Psoas muscle (tissue), 8 donors: Measurements from ENCODE around the gene ADCK2. TPM values are rescaled to one million over a fixed set of nuclear protein-coding genes. Genes with fewer than 3 reads are reported as not detected.

ENCODE experiments used
- ATAC-seq, 4 donors: fragments of 200-7000 bp; cut with Tn5 transposase; one replicate each; pipeline ENCODE4 v1.9.1; 2020; ENCODE audit warnings: moderate library complexity in 3 of 4, mild to moderate bottlenecking in 2 of 4
- DNase-seq, 2 donors: peaks; one replicate each; pipeline ENCODE4 v3.0.0-alpha.2; 2020
- H3K27ac ChIP-seq: fragments of 200-600 bp; one replicate; pipeline ENCODE4 v1.8.0; 2022
- H3K27me3 ChIP-seq, 3 donors: fragments of 200-600 bp in 1 of 3; one replicate each; pipeline versions ENCODE4 v1.6.1 to v1.8.0; 2013 to 2022; ENCODE audit warnings: low read length in 2 of 3, mild to moderate bottlenecking in 2 of 3, moderate library complexity in 1 of 3; ENCODE audit not compliant: insufficient read depth in 3 of 3
- H3K36me3 ChIP-seq, 2 donors: fragments of 200-600 bp in 1 of 2; one replicate each; pipeline versions ENCODE4 v1.6.1 to v1.8.0; 2013 to 2022; ENCODE audit warnings: low read depth in 1 of 2, mild to moderate bottlenecking in 1 of 2, moderate library complexity in 1 of 2; ENCODE audit not compliant: insufficient read depth in 1 of 2
- H3K4me1 ChIP-seq: fragments of 200-600 bp; one replicate; pipeline ENCODE4 v1.8.0; 2022
- H3K4me3 ChIP-seq: fragments of 200-600 bp; one replicate; pipeline ENCODE4 v1.8.0; 2022; ENCODE audit warnings: mild to moderate bottlenecking
- H3K9me3 ChIP-seq: fragments of 200-600 bp; one replicate; pipeline ENCODE4 v1.8.0; 2022
- CTCF ChIP-seq: fragments of 200-600 bp; IDR thresholded peaks from one replicate; pipeline ENCODE4 v1.8.0; 2022; ENCODE audit warnings: antibody characterized with exemption
- WGBS, 3 donors: extraction: QIAGEN DNeasy Blood & Tissue Kit; methylation state at CpG; one replicate each; pipeline versions ENCODE4 v1.1.6 to v1.1.7; 2013; 5-methylcytosine and 5-hydroxymethylcytosine counted together
- intact Hi-C, 2 donors: fragments of 100-400 bp; cut with DNase I; formaldehyde crosslinking; loops; one replicate each; pipeline versions ENCODE4 v1.11.0 to v1.14.2; 2022
- polyA plus RNA-seq, 3 donors: library from polyadenylated mRNA; stranded (reverse); fragments of 200-250 nt; gene quantifications; one replicate each; pipeline ENCODE4 v1.2.3, GENCODE V29; 2013
- total RNA-seq, 4 donors: library from RNA; stranded (reverse); fragmentation: NEBNext Ultra II Directional in 2 of 4; extraction: Animal tissue kit (Norgen Biotek cat#: 25700) in 2 of 4; gene quantifications; one replicate each; pipeline versions ENCODE4 v1.2.1 to v1.2.4, GENCODE V29; 2021 to 2023
- donor health status: healthy with polysubstance abuse.
- donor health status: DM: no; HTN: no; CAD: no; lungs with moderate emphysema.
- donor health status: Bipolar disorder and iron deficiency.
- donor health status: healthy.
- donor health status: DM: yes; HTN: yes; CAD: no.
- donor health status: DM: no; HTN: no; CAD: no.
- donor health status: DM: no; HTN: no; CAD: no.
- donor health status: DM: yes; HTN: yes; CAD: no.

ADCK2 gene
- total and polyA plus RNA-seq, 7 donors, result 10.7 to 26.4 (median 13.5) TPM

GRCh38 chr7:140678081-140678815 lies 5.5 kb downstream of the ADCK2 start:
- Histone ChIP-seq H3K36me3 (peaks cover 0 to 42% of the 10 kb centered on the region in 2 donors), H3K4me1 (peaks cover 26% of the 10 kb centered on the region), H3K27me3 (no peaks in the 10 kb centered on the region), H3K4me3 (no peak overlapping the region), H3K27ac (no peak overlapping the region), H3K9me3 (no peaks in the 10 kb centered on the region)
- DNase-seq, result no peak
- ATAC-seq, result no peak
- intact Hi-C loops, result loop anchor here in 1 of 2 donors (10.0 kb wide), 1 partner anchor 337 kb away; the partner anchor contains the start of gene MRPS33
- WGBS, 3 donors, result 93 to 98% (median 94%) methylated on average over 20 of the region's 20 CpGs
- TF ChIP-seq CTCF, result no peak

- no peak overlapping the region for H3K27ac ChIP-seq
- peaks cover 0 to 46% of the 10 kb centered on the region in 2 donors for H3K36me3 ChIP-seq
- H3K4me3 ChIP-seq, result no peak overlapping the region
- H3K27me3 ChIP-seq, result no peaks in the 10 kb centered on the region
- intact Hi-C loops, result loop anchor here in 1 of 2 donors (10.0 kb wide), 1 partner anchor 336 kb away; the partner anchor contains the start of gene MRPS33
- DNase-seq (no peak), ATAC-seq (no peak)
- H3K9me3 ChIP-seq, result no peaks in the 10 kb centered on the region
- 92 to 98% (median 98%) methylated on average over 6 to 7 of the region's 7 CpGs for WGBS, 3 donors
- TF ChIP-seq CTCF, result no peak
- peaks cover 21% of the 10 kb centered on the region for H3K4me1 ChIP-seq
Measured at GRCh38 chr7:140678816-140679130, 6.0 kb downstream of the ADCK2 start.

GRCh38 chr7:140679186-140679585 lies 6.4 kb downstream of the ADCK2 start:
- Histone ChIP-seq H3K27me3 (no peaks in the 10 kb centered on the region), H3K9me3 (no peaks in the 10 kb centered on the region), H3K4me1 (peaks cover 16% of the 10 kb centered on the region), H3K27ac (no peak overlapping the region), H3K36me3 (peaks cover 0 to 47% of the 10 kb centered on the region in 2 donors), H3K4me3 (no peak overlapping the region)
- DNase-seq (no peak), ATAC-seq (no peak)
- 90 to 94% (median 92%) methylated on average over 9 of the region's 9 CpGs for WGBS, 3 donors
- TF ChIP-seq CTCF, result no peak
- intact Hi-C loops, result loop anchor here in 1 of 2 donors (10.0 kb wide), 1 partner anchor 336 kb away; the partner anchor contains the start of gene MRPS33

GRCh38 chr7:140680886-140681285 lies 8.1 kb downstream of the ADCK2 start:
- intact Hi-C loops, result no loop called here
- TF ChIP-seq CTCF, result no peak
- Histone ChIP-seq H3K4me1 (no peaks in the 10 kb centered on the region), H3K9me3 (no peaks in the 10 kb centered on the region), H3K36me3 (peaks cover 0 to 47% of the 10 kb centered on the region in 2 donors), H3K4me3 (no peak overlapping the region), H3K27ac (no peak overlapping the region), H3K27me3 (no peaks in the 10 kb centered on the region)
- DNase-seq (no peak), ATAC-seq (no peak)
- 83 to 84% (median 83%) methylated on average over 7 of the region's 7 CpGs for WGBS, 3 donors

GRCh38 chr7:140681766-140682165 lies 9.0 kb downstream of the ADCK2 start:
- 94 to 98% (median 97%) methylated on average over 3 of the region's 3 CpGs for WGBS, 3 donors
- Histone ChIP-seq H3K4me1 (no peaks in the 10 kb centered on the region), H3K4me3 (no peak overlapping the region), H3K36me3 (peaks cover 0 to 48% of the 10 kb centered on the region in 2 donors), H3K9me3 (no peaks in the 10 kb centered on the region), H3K27ac (no peak overlapping the region), H3K27me3 (no peaks in the 10 kb centered on the region)
- intact Hi-C loops, result no loop called here
- no peak for TF ChIP-seq CTCF
- DNase-seq, result no peak
- ATAC-seq, result no peak
